ENCODE data around the gene UBR4. TPM values are rescaled to one million over a fixed set of nuclear protein-coding genes. Genes with fewer than 3 reads are reported as not detected.
"Not testable (repeated sequence)": the region's sequence is repeated elsewhere in the genome, so short reads cannot be mapped to it uniquely, and the experiment has no call there.

UBR4 gene
- total RNA-seq, 1 donor from 2014 or later, result 222 TPM

DNA sequence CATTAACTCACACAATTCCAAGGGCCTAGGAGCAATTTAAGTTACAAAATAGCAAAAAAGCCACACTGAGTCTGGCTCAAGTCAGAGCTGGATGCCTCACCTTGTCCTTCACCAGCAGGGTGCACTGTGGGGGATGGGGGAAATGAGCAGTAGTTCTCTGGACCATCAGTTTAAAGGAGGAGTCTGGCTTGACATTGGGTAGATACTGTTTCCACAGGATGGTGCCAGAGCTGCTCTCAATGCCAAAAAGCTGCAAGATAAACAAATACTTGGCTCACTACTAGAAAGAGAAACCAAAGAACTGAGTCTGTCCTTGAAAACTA lies 22.4 kb upstream of the UBR4 start:
- no peaks in the 10 kb centered on the region for H3K27me3 ChIP-seq
- no peaks in the 10 kb centered on the region for H3K4me1 ChIP-seq
- no peak overlapping the region for H3K27ac ChIP-seq
- TF ChIP-seq, protein P1, sequence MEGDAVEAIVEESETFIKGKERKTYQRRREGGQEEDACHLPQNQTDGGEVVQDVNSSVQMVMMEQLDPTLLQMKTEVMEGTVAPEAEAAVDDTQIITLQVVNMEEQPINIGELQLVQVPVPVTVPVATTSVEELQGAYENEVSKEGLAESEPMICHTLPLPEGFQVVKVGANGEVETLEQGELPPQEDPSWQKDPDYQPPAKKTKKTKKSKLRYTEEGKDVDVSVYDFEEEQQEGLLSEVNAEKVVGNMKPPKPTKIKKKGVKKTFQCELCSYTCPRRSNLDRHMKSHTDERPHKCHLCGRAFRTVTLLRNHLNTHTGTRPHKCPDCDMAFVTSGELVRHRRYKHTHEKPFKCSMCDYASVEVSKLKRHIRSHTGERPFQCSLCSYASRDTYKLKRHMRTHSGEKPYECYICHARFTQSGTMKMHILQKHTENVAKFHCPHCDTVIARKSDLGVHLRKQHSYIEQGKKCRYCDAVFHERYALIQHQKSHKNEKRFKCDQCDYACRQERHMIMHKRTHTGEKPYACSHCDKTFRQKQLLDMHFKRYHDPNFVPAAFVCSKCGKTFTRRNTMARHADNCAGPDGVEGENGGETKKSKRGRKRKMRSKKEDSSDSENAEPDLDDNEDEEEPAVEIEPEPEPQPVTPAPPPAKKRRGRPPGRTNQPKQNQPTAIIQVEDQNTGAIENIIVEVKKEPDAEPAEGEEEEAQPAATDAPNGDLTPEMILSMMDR (IDR thresholded peaks at IDR 0.05), result no peak
- peak in 1 of 2 donors; percentile 8 for DNase-seq (ENCODE audit: low spot score in 2 of 2)
- intact Hi-C loops (cut with DNase I), result loop anchor here (10.0 kb wide), 1 partner anchor 58 kb away; no protein-coding TSS in a partner anchor
- peaks cover 77 to 96% of the 10 kb centered on the region in 2 donors for H3K36me3 ChIP-seq
- H3K9me3 ChIP-seq, result no peaks in the 10 kb centered on the region
- no peak overlapping the region for H3K4me3 ChIP-seq

DNA sequence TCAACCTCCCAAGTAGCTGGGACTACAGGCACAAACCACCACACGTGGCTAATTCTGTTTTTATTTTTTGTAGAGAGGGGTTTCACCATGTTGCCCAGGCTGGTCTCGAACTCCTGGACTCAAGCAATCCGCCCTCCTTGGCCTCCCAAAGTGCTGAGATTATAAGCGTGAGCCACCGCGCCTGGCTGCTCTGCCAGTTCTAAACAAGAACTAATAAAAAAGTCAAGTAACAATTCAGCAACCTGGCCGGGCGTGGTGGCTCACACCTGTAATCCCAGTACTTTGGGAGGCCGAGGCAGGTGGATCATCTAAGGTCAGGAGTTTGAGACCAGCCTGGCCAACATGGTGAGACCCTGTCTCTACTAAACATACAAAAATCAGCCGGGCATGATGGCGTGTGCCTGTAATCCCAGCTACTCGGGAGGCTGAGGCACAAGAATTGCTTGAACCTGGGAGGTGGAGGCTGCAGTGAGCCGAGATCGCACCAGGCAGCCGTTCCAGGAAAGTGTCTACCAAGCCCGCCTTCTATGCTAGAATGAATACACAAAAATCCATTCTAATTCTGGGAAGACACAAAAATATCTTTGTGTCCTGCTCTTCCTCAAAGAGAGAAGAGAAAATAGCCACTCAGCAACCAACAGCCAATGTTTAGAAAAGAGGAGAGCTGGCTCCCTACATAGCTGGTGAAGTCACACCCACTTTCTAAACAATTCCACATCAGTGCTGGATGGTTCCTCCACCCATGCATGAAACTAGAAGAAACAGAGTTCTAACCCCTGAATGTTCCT lies 21.9 kb upstream of the UBR4 start:
- H3K9me3 ChIP-seq, H3K27me3 ChIP-seq, H3K4me3 ChIP-seq, H3K27ac ChIP-seq, H3K4me1 ChIP-seq: not testable (repeated sequence)
- DNase-seq (ENCODE audit: low spot score in 2 of 2), result peak in 1 of 2 donors; percentile 47
- H3K36me3 ChIP-seq, result peaks cover 74 to 96% of the 10 kb centered on the region in 2 donors
- intact Hi-C loops (cut with DNase I), result loop anchor here (10.0 kb wide), 1 partner anchor 57 kb away; no protein-coding TSS in a partner anchor

DNA sequence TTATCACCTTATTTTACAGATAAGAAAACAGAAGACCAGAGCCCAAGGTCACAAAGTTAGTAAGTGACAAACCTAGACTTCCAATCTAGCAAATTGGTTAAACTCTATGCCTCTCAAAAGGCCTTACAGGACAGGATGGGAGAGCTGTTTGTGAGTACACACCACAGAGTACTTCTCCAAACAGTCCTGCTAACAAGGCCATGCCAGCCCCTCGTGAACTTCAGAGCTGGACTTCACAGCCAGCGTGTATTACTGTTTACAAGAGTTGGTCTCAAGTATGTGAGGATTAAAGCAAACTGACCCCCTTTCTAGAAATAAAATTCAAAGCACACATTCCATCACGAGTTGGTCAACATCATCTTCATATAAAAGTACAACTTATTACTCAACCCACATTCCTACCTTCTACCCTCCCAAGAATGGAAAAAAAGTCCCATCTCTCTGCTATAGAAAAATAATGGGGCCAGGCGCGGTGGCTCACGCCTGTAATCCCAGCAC lies 19.8 kb upstream of the UBR4 start:
- no peaks in the 10 kb centered on the region for H3K9me3 ChIP-seq
- H3K27ac ChIP-seq, result no peak overlapping the region
- H3K4me1 ChIP-seq, result no peaks in the 10 kb centered on the region
- TF ChIP-seq, protein P1 (IDR thresholded peaks at IDR 0.05), result no peak
- no peak for DNase-seq (ENCODE audit: low spot score in 2 of 2)
- intact Hi-C loops (cut with DNase I), result loop anchor here (10.0 kb wide), 1 partner anchor 55 kb away; no protein-coding TSS in a partner anchor
- peaks cover 75 to 96% of the 10 kb centered on the region in 2 donors for H3K36me3 ChIP-seq
- H3K27me3 ChIP-seq, result no peaks in the 10 kb centered on the region
- no peak overlapping the region for H3K4me3 ChIP-seq

DNA sequence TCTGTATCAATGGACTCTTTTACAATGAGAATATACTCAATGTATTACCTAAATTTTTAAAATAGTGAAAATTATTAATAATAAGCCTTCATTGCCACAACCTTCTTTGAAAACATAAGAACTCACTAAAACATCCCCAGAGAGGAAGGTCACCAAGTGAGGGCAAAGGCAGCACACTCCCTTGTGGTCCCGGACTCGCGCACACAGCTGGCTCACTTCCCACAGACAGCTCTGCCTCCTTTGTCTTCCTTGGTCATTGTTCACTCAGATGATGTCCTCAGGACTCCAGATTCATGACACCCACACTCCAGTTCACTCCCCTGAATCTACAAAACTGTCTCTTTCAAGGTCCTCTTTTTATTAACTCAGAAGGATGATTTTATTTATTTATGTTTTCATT lies 19.2 kb upstream of the UBR4 start:
- Histone ChIP-seq H3K27me3 (no peaks in the 10 kb centered on the region), H3K4me3 (no peak overlapping the region), H3K4me1 (no peaks in the 10 kb centered on the region), H3K9me3 (no peaks in the 10 kb centered on the region), H3K27ac (no peak overlapping the region), H3K36me3 (peaks cover 75 to 96% of the 10 kb centered on the region in 2 donors)
- intact Hi-C loops (cut with DNase I), result no loop called here
- TF ChIP-seq, protein P1 (IDR thresholded peaks at IDR 0.05), result no peak
- DNase-seq (ENCODE audit: low spot score in 2 of 2), result no peak

DNA sequence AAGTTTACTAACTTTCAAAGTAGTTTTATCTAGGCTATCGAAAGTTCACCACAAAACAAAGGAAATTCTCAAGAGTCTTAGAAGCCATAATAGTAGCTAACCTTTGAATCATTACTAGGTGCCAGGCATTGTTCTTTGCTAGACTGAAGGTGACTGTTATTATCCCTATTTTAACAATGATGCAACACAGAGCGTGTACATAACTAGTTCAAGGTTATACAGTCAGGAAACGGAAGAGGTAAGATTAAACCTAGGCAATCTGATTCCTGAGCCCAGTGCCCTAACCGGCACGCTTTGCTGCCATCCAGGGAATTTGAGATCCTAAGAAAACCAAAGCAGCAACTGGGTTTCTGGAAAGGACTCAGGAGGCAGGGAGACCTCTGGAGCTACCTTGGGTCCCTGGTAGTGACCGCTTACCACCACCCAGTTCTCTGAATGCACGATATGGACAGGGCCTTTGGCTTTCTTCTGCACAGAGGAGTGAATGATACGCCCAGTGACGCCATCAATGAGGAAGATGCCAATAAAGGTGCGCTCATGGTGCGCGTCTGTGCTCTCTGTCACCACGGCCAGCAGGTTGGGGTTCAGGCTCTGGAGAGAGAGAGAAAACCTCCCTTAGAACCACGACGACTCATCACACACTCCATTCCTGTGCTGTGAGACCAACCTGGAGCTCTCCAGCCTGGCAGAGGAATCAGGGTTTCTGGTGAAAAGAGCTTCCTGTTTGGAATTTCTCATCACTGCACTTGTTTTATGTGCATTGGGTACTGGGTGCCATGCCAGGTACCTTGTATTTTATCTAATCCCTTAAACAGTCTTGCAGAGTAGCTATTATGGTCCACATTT lies 13.1 kb upstream of the UBR4 start:
- TF ChIP-seq, protein P1 (IDR thresholded peaks at IDR 0.05), result no peak
- Histone ChIP-seq H3K4me1 (no peaks in the 10 kb centered on the region), H3K9me3 (no peaks in the 10 kb centered on the region), H3K36me3 (peaks cover 65 to 96% of the 10 kb centered on the region in 2 donors), H3K27me3 (no peaks in the 10 kb centered on the region), H3K27ac (no peak overlapping the region), H3K4me3 (no peak overlapping the region)
- intact Hi-C loops (cut with DNase I), result no loop called here
- DNase-seq (ENCODE audit: low spot score in 2 of 2), result no peak

DNA sequence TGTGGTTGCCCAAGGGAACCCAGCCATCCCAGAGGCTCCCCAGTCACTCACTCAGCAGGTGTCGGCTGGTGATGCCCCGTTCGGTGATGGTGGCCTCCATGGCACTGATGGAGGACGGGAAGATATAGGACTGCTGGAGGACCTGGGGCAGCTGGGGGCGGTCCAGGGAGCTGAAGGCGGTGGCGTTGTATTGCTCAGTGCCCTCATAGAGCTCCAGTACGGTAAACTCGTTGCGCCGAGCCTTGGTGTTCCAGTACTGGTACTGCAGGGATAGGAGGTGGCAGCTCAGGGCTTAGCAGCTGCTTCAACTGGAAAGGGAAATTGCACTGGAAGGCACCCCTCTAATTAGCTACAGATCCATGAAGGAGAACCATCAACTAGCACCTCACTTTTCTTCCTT lies 12.5 kb upstream of the UBR4 start:
- TF ChIP-seq, protein P1 (IDR thresholded peaks at IDR 0.05), result no peak
- no peaks in the 10 kb centered on the region for H3K4me1 ChIP-seq
- DNase-seq (ENCODE audit: low spot score in 2 of 2), result no peak
- intact Hi-C loops (cut with DNase I), result no loop called here
- no peak overlapping the region for H3K4me3 ChIP-seq
- H3K27ac ChIP-seq, result no peak overlapping the region
- H3K36me3 ChIP-seq, result peaks cover 65 to 95% of the 10 kb centered on the region in 2 donors
- H3K27me3 ChIP-seq, result no peaks in the 10 kb centered on the region
- H3K9me3 ChIP-seq, result no peaks in the 10 kb centered on the region

Data from ascending aorta (tissue), 2 donors.